ENCODE measurements around the gene RNF130.

RNF130 gene

DNA sequence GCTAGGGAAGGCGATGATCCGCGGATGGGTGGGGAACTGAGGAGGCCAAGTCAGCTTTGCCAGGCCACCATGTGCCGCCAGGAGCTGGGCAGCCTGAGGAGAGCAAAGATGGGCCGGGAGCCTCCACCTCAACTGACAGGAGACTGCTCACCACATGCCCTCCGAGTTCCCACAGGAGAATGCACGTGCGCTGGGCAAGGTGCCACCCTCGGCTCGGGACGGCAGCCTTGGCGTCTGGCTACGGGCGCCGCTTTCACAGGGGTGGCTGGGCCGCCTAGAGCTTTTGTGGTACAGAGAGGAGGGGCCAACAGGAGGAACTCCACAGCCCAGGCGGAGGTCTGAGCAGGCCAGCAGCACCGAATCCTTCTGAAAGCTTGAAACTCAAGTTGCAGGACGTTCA, 158.6 kb downstream of the RNF130 start:
- no peak for DNase-seq

DNA sequence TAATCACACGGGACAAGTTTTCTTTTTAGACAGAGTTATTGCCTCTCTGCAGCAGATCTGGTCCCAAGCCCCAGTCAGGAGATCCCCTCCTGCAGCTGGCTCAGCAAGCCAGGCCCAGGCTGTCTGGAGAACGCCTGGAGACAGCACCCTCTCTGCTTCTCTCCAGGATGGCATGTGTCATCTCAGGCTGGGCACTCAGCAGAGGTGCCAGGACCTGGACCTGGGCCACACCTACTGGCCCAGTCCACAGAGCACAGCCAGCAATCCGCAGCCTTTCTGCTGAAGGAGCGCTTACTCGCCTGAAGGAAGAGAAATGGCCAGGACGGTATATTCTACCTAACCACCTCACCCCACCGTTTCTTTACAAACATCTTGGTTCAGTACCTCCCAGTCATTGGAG, 159.2 kb downstream of the RNF130 start:
- no peak for DNase-seq

DNA sequence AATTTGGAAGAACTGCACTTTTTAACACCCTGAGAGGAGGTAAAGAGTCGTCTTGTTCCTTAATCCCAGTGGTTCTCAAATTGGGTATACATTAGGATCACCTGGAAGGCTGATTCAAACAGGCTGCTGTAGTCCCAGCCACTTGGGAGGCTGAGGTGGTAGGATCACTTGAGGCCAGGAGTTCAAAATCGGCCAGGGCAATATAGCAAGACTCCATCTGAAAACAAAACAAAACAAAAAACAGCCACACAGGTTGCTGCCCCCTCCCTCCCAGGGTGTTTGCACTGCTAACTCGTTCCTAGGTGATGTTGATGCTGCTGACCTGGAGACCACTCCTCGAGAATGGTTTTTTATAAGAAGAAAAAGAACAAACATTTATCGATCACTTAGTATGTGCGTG, 162.3 kb downstream of the RNF130 start:
- no peak for DNase-seq

DNA sequence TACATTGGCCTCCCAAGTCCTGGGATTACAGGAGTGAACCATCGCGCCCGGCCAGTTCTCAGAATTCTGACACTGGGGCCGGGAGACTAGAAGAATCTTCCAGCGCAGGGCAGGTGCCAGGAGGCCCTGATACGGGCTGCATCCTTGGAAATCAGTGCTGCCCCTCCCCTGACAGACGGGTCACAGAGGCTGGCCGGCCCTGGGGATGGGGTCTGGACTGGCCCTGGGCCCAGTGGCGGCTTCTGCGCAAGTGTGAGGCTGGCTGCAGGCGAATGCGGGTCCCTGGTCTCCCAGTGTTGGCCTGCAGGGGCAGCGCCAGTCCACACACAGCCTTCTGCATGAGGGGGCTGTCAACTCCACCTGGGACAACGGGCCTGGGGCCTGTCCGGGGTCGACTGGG, 163.0 kb downstream of the RNF130 start:
- DNase-seq: no peak

DNA sequence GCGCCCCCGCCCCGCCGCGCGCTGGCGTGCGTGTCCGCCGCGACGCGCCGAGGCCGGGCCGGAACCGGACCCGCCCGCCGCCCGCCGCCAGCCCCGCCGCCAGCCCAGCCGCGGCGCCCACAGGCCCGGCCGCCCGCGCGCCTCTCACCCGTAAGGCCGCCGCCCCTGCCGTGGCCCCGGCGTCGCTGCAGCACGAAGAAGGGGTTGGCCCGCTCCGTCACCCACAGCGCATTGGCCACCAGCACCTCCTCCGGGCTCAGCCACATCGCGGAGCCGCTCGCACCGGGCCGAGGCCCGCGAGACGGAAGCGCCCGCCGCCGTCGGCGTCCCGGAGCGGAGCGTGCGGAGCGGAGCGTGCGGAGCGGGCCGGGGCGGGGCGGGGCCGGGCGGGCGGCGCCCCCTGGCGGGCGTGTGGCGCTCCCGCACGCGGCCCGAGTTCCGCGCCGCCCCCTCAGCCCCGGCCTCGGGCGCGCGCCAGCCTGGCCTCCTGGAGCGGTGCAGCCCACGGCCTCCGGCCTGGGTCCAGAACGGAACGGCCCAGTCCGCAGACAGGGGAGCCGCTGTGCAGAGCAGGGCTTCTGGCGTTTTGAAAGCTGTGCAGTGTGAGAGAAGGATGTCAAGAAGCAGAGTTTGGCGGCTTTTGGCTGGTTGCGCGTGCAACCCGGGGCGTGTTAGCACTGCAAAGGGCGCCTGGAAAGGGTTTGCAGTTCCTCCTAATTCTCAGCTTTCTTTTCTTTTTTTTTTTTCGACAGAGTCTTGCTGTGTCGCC, 163.8 kb downstream of the RNF130 start, which contains the start of gene TBC1D9B:
TSS of gene TBC1D9B (minus strand) at position 342 of the 769 bp plus-strand sequence. CDS start at position 266, 76 bp downstream.
- DNase-seq: peak; percentile 83

DNA sequence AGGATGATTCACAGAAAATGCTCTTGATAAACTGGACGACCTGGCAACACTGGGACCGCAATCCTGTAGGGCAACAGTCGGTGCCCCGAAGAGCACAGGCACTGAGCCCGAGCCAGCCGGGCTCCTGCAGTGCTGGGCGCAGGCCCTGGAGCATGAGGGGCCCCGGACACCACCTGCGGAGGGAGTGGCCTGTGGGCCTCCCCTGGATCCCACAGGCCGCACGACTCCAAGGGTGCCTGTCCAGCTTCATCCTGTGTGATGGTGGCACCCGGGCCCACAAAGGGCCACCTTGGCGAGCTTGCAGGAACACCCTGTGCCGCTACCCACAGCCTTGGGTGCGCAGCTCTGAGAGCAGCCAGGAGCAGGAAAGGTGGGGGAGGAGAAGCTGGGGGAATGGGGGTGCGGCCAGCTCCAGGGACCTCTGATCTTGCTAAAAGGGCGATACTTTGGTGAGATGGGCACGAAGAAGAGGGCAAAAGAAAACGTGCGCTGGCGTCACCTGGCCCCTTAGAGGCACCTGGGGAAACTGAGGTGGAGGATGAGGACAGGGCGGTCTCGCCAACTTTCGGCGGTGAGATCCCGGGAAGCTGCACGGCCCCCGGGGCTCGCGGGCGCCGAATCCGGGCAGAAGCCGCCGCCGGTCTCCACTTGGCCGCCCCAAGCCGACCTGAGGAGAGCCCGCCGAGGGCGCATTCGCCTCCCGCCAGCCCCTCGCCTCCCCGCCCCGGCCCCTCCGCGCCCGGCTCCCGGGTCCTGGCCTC, 164.6 kb downstream of the RNF130 start:
- DNase-seq: peak; percentile 9

DNA sequence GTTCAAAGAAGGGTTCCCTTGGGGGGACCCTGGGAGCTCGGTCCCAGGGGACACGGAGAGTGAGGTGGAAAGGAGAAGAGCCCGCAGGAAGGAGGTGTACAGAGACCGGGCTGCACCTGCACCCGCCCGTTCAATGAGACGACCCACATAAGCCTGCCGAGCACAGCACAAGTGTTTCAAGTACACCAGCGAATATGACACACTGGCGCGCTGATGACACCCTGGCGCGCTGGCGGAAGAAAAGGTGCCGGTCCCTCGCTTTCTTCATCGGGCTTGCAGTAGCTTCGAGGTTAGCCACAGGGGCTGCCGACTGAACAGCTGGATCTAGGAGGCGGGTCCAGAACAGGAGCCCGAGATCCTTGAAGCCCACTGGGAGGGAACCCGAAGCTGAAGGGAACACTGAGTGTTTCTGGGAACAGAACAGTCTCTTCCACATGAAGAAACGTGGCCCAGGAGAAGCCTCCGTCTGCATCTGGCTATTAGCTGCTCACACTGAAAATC, 165.2 kb downstream of the RNF130 start:
- no peak for DNase-seq

DNA sequence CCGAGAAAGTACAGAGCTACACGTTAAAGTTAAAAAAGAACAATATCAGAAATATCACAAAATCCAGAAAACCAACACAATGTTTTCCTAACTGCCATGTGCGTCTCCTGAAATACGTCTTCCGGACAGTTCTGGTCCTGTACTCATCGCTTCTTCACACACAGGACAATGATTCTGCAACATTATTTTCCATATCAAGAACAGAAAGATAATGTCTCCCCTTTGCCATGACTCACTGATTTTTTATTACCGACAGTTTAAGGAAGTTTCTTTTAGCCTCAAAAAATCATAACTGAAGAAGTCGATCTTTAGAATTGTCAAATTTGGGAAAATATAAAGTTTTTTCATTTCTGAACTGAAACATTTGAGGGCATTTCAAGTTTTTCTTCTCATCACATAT, 166.4 kb downstream of the RNF130 start:
- DNase-seq: no peak

Measured in CD4-positive, alpha-beta T cell treated with Interleukin-12 subunit alpha and Interleukin-12 subunit beta, for 1 hour (primary cell).